Epithelial cell of esophagus (primary cell): ENCODE data around the gene NR5A1.

Experiments used
- DNase-seq: peaks from one replicate; pipeline ENCODE4 v3.0.0; 2010; ENCODE audit warnings: low read depth
- H3K4me3 ChIP-seq: 2 replicates; pipeline ENCODE4 v1.5.1; 2011; ENCODE audit warnings: mild to moderate bottlenecking, low read length, control low read depth
- CTCF ChIP-seq: IDR thresholded peaks from 2 replicates; pipeline ENCODE4 v1.5.1; 2011; ENCODE audit warnings: low read depth, mild to moderate bottlenecking, low read length, control low read depth, inconsistent platforms; ENCODE audit not compliant: insufficient read depth; ENCODE audit errors: missing control alignments

NR5A1 gene

GRCh38 chr9:124477648-124478285, 29.4 kb downstream of the NR5A1 start:
- no peak for TF ChIP-seq CTCF
- H3K4me3 ChIP-seq, result no peak overlapping the region
- DNase-seq, result no peak

- no peak for TF ChIP-seq CTCF
- peak; percentile 10 for DNase-seq
- no peak overlapping the region for H3K4me3 ChIP-seq
Measured at GRCh38 chr9:124477211-124477647, 30.0 kb downstream of the NR5A1 start.

- no peak overlapping the region for H3K4me3 ChIP-seq
- no peak for TF ChIP-seq CTCF
- no peak for DNase-seq
Measured at GRCh38 chr9:124475868-124476690, 31.1 kb downstream of the NR5A1 start.

- no peak overlapping the region for H3K4me3 ChIP-seq
- no peak for TF ChIP-seq CTCF
- DNase-seq, result no peak
Measured at GRCh38 chr9:124475158-124475867, 31.9 kb downstream of the NR5A1 start.

GRCh38 chr9:124474151-124474550, 33.0 kb downstream of the NR5A1 start:
- H3K4me3 ChIP-seq, result no peak overlapping the region
- no peak for DNase-seq
- no peak for TF ChIP-seq CTCF

GRCh38 chr9:124473310-124473709, 33.9 kb downstream of the NR5A1 start:
- no peak for DNase-seq
- no peak overlapping the region for H3K4me3 ChIP-seq
- no peak for TF ChIP-seq CTCF
